Skeletal muscle cell (primary cell): ENCODE measurements around the gene DPP3.
"Not testable (repeated sequence)": the region's sequence is repeated elsewhere in the genome, so short reads cannot be mapped to it uniquely, and the experiment has no call there.

Experiments used
- DNase-seq: peaks from one replicate; pipeline ENCODE4 v3.0.0-alpha.2; 2010; ENCODE audit warnings: low read depth
- H3K4me3 ChIP-seq: 2 replicates; pipeline ENCODE4 v1.5.1; 2011; ENCODE audit warnings: low read depth, mild to moderate bottlenecking, control low read depth, low read length, moderate library complexity

Gene DPP3, protein sequence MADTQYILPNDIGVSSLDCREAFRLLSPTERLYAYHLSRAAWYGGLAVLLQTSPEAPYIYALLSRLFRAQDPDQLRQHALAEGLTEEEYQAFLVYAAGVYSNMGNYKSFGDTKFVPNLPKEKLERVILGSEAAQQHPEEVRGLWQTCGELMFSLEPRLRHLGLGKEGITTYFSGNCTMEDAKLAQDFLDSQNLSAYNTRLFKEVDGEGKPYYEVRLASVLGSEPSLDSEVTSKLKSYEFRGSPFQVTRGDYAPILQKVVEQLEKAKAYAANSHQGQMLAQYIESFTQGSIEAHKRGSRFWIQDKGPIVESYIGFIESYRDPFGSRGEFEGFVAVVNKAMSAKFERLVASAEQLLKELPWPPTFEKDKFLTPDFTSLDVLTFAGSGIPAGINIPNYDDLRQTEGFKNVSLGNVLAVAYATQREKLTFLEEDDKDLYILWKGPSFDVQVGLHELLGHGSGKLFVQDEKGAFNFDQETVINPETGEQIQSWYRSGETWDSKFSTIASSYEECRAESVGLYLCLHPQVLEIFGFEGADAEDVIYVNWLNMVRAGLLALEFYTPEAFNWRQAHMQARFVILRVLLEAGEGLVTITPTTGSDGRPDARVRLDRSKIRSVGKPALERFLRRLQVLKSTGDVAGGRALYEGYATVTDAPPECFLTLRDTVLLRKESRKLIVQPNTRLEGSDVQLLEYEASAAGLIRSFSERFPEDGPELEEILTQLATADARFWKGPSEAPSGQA

DNA sequence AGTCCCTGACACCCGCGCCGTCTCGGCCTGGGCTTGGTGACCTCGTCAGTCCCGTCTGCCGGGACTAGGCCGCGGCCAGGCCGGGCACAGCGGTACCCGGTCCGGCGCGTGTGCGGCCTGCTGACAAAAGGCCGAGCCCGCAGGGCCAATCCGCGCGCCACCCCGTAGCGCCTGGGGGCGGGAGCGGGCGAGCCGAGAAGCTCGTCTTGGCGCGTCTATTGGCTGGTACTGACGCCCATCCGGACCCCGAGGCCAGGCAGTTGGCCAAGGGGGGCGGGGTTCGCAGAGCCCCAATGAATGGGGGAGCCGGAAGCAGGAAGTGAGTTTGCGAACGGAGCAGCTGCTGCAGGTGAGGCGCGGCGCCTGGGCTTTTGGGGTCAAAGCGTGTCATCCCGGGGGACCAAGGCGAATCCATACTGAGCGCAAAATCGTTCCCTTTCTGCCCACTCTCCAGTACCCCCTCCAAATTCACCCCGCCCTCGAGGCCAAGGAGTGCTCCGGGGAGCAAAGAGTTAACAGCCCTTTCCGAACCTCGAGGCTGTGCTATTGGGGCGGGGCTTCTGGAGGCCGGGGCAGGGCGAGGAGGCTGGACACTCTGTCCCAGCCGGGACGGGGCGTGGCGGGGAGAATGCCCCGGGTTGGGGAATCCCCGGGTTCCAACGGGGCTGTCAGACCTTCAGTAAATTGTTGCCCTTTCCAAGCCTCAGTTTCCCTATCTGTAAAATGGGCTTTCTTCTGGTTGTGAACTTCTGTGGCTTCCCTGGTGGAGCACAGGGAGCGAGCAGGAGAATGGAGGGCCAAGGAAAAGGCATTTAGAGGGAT is at the start of gene DPP3:
Gene DPP3, plus strand, starts transcription at position 318 of the 822 bp plus-strand sequence. CDS start 1,767 bp downstream, outside the sequence.
- DNase-seq = peak; percentile 83
- H3K4me3 ChIP-seq = peak within 1 kb of the TSS; percentile 64

DNA sequence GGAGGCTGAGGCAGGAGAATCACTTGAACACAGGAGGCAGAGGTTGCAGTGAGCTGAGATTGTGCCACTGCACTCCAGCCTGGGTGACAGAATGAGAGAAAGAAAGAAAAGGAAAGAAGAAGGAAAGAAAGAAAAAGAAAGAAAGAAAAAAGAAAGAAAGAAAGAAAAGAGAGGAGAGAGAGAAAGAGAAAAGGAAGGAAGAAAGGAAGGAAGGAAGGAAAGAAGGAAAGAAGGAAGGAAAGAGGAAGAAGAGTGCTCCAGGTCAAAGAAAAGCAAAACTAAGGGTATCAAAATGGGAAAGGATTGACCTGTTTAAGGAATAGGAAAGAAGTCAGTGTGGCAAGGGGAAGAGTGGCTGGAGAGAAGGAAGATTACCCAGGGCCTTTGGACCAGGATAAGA is 48.9 kb upstream of the DPP3 start:
- DNase-seq, H3K4me3 ChIP-seq: not testable (repeated sequence)

DNA sequence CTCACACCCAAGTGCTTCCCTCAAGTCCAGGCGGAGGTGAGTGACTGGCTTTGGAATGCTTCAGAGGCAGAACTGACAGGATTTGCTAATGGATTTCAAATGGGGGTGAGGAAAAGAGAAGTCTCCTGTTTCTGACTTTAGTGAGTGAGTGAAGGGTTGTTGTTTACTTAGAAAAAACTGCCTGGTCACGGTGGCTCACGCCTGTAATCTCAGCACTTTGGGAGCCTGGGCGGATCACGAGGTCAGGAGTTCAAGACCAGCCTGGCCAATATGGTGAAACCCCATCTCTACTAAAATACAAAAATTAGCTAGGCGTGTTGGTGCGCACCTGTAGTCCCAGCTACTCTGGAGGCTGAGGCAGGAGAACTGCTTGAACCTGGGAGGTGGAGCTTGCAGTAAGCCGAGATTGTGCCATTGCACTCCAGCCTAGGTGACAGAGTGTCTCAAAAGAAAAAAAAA is 48.3 kb upstream of the DPP3 start:
- not testable (repeated sequence) for H3K4me3 ChIP-seq, DNase-seq

DNA sequence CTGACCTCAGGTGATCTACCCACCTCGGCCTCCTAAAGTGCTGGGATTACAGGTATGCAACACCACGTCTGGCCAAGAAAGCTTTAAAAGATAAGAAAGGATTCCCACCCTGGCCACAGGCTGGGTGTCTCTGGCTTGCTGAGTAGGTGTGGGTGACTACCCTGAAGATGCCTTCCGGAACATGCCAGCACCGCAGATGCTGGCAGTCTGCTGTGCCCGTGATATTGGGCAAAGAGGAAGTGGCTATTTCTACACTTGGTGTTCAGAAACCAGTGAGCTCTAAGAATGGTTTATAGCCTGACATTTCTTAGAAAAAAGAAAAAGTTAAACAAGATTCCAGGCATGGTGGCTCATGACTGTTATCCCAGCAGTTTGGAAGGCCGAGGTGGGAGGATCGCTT is 47.6 kb upstream of the DPP3 start:
- H3K4me3 ChIP-seq = no peak overlapping the region
- no peak for DNase-seq

DNA sequence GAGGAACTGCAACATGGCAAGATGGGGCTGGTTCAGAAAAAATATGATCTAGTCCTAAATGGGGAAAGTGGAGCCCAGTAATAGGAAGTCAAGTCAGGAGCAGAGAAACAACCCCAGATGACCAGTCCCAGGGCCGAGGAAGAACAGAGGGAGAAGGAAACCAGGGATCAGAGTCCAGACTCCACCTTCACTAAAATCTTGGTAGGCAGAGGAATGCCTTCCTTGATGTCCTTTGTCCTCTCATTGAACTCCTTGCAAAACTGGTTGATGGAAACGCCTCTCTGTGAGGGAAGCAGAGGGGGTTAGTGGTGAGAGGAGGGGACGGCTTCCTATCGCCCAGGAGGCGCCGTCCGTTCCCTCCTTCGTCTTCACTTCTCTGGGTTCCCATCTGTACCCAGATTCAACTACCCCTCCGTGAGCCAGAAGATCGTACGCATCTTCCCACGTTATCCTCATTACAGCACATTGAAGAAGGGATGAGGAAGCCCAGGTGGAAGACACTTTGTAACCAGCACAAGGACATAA is 42.2 kb upstream of the DPP3 start:
- peak overlapping the region; percentile 81 for H3K4me3 ChIP-seq
- DNase-seq = no peak

DNA sequence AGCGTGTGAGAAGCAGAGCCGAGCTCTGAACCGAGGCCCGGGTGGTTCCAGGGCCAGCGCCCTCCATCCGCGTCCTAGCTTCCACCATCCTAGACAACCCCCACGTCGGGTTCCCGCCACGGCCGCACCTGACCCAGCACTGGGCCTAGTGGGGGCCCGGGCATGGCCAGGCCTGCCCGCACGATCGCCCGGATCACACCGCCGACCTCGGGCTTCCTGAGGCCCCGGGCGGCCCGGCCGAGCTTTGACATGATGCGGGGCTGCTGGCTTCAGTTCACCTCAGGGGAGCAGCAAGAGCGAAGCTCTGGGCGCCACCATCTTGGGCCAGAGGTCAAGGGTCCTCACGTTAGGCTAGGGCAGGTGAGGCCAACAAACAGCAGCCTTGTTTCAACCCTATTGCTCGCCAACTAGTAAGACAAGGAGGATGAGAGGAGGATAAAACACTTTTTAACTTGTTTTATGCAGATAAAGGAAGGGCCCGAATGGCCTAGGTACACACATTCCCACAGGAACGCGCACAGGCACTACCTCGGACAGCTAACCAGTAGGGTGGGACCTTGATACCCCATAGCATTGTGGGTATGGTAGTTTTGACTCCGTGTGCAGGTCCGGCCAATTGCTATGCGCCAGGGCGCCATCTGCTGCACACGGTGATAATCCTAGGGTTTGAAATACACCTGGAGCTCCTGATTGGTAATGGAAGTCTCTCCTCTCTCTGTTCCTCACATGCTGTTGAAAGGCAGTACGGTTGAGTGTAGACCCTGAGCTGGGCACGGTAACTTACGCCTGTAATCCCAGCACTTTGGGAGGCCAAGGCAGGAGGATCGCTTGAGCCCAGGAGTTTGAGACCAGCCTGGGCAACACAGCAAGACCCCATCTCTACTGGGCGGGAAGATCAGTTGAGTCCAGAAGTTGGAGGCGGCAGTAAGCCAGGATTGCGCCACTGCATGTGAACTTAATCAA is 41.4 kb upstream of the DPP3 start, which contains the start of gene MRPL11:
Gene MRPL11, minus strand, starts transcription at position 345 of the 963 bp plus-strand sequence. Its CDS starts 94 bp downstream, at position 251.
- DNase-seq = peak; percentile 75
- H3K4me3 ChIP-seq = peak within 1 kb of the TSS; percentile 81

DNA sequence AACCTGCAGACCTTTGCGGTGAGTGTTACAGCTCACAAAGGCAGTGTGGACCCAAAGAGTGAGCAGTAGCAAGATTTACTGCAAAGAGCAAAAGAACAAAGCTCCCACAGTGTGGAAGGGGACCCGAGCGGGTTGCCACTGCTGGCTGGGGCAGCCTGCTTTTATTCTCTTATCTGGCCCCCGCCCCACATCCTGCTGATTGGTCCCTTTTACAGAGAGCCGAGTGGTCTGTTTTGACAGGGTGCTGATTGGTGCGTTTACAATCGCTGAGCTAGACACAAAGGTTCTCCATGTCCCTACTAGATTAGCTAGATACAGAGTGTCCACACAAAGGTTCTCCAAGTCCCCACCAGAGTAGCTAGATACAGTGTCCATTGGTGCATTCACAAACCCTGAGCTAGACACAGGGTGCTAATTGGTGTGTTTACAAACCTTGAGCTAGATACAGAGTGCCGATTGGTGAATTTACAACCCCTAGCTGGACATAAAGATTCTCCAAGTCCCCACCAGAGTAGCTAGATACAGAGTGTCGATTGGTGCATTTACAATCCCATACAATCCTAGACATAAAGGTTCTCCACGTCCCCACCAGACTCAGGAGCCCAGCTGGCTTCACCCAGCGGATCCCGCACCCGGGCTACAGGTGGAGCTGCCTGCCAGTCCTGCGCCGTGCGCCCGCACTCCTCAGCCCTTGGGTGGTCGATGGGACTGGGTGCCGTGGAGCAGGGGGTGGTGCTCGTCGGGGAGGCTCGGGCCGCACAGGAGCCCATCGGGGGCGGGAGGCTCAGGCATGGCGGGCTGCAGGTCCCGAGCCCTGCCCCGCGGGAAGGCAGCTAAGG is 39.9 kb upstream of the DPP3 start:
- not testable (repeated sequence) for DNase-seq, H3K4me3 ChIP-seq

DNA sequence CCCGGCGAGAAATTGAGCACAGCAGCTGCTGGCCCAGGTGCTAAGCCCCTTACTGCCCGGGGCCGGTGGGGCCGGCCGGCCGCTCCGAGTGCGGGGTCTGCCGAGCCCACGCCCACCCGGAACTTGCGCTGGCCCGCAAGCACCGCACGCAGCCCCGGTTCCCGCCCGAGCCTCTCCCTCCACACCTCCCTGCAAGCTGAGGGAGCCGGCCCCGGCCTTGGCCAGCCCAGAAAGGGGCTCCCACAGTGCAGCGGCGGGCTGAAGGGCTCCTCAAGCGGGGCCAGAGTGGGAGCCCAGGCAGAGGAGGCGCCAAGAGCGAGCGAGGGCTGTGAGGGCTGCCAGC is 39.3 kb upstream of the DPP3 start:
- DNase-seq, H3K4me3 ChIP-seq: not testable (repeated sequence)

DNA sequence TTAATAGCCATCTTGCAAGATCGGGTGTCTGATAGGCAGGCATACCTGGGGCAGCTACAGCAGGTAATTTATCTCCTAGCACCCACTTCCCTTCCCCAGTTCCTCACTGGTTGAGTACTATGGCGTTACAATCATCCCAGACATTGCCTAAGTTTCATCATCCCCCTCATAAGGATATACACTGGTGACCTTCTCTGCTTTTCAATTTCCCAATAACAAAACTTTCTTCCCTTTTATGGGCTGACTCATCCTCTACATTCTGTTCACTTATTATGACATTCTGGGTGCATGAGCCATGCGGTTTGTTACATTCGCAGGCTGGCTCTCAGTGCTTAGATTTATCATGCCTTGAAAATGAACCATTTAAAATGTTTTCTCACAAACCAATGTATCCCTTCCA is 36.6 kb upstream of the DPP3 start:
- H3K4me3 ChIP-seq = no peak overlapping the region
- peak; percentile 81 for DNase-seq

DNA sequence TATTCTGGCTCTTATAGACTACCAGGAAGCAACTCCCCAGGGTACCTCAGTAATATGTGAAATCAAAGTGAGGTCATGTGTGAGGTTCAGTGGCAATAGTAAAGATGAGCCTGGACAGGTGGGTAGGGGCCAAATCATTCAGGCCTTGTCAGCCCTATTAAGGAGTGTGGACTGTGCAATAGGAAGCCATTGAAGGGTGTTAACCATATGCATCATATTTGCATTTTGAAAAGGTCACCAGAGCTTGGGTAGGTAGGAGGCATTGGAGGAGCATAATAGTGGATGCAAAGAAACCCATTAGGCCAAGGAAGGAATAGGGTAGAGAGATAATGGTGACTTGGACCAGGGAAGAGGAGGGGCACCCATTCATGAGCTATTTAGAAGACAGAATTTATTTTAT is 33.2 kb upstream of the DPP3 start:
- H3K4me3 ChIP-seq = no peak overlapping the region
- DNase-seq = no peak

DNA sequence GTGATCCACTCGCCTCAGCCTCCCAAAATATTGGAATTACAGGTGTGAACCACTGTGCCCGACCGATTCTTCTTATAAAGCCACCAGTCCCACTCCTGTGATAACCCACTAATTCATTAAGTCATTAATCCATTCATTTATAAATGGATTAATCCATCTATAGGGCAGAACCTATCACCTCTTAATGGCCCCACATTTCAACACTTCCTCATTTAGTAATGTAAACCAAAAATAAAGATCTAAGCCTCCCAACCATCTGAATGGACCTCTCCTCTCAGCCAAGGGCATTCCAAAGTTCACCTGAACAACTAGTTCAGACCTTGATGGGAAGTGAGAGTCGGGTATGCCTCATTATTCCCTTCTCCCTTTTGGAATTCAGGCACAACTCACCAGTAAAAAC is 31.7 kb upstream of the DPP3 start:
- no peak for DNase-seq
- H3K4me3 ChIP-seq = no peak overlapping the region

DNA sequence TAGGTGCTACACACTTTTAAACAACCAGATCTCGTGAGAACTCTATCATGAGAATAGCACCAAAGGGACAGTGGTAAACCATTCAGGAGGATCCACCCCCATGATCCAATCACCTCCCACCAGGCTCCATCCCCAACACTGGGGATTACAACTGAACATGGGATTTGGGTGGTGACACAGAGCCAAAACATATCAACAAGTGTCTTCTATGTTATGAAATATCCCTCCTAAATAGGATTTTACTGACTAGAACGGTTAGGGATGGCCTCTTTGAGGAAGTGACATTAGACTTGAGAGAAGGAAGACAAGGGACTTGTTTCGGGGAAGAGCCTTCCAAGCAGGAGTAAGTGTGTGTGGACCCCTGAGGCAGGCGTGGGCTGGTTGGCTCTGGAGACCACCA is 29.7 kb upstream of the DPP3 start:
- no peak for DNase-seq
- no peak overlapping the region for H3K4me3 ChIP-seq

DNA sequence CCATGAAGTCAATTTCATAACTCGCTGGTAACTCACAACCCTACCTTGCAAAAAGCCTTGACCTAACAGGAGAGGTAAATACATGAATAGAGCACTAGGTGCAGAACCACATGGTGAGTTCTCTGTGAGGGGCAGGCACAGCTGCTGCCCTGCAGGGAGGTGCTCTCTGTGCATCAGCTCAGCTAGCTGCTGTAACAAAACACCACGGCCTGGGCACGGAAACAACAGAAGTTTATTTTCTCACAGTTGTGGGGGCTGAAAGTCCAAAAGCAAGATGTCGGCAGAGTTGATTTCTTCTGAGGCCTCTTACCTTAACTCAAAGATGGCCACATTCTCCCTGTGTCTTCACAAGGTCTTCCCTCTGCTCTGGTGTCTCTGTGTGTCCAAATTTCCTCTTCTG is 28.6 kb upstream of the DPP3 start:
- no peak overlapping the region for H3K4me3 ChIP-seq
- no peak for DNase-seq

DNA sequence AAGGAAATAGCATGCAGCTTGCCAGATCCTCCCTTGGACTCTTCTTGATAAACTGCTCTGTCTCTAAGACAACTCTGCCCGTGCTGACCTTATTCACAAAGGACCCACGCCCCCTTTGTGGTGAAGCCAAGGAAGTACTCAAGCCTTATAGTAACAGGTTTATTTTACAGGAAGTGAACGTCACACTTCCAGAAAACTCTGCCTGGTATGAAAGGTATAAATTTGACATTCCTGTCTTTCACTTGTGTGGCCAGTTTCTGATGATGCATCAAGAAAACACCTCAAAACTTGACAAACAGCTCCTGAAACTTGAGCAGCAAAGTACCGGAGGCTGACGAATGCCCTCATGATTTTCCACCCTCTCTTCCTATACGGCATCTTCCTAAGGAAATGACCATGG is 26.0 kb upstream of the DPP3 start:
- H3K4me3 ChIP-seq = no peak overlapping the region
- no peak for DNase-seq

DNA sequence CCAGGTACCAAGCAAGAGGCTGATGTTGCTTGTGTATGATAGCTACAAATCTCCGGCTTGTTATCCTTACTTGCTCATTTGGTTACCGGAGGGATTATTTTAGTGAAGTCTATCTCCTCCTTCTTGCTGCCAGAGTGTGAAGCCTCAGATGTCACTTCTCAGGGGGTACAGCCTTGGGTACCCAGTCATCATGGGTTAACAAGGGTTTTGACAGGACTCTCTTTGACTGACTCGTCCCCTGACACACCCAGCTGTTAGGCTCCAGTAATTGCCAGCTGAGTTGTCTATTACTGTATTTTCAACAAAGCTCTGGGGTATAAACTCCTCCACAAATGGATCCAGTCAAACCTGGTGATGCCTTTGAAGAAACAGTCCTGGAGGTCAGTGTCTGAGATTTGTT is 25.4 kb upstream of the DPP3 start:
- DNase-seq = no peak

DNA sequence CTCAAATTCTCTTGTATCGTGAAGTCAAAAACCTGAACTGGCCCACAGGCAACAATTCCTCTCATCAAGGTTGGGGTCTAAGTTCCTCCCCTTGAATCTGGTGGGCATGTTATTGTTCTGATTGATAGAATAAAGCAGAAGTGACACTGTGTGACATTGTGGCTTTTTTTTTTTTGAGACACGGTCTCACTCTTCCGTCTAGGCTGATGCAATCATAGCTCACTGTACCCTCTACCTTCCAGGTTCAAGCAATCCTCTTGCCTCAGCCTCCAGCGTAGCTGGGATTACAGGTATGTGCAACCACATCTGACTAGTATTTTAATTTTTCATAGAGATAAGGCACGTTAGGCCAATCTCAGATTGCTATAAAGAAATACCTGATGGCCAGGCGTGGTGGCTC is 22.4 kb upstream of the DPP3 start:
- H3K4me3 ChIP-seq = no peak overlapping the region
- no peak for DNase-seq

More for the DNA sequence above, 25.4 kb upstream of the DPP3 start:
- no peak overlapping the region for H3K4me3 ChIP-seq

DNA sequence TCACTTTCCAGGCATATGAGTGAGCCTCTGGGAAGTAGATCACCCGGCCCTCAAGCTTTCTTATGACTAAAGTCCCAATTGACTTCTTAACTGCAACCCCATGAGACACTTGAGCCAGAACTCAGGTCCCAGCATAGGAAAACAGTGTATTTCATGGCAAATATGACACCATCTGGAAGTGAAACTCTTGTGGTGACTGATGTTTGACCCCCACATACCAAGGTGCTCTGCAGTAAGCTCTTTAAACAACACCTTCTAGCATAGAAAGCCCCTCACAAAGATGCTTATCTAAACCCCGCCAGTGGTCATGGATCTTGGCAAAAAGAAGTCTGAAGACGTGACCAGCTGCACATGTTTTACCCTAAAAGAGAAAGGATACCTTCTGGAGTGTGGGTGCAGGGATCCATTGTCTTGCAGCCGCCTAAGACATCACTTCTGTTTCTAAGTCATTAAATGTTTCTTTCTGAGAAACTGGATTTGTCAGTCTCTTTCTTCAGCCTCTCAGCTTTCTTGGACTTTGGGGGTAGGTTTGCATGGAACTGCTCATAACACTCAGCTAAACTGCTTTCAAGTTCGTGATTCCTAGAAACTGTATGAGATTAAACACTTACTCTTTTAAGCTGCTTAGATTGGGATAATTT is 21.0 kb upstream of the DPP3 start:
- H3K4me3 ChIP-seq = no peak overlapping the region
- DNase-seq = no peak
